ENCODE results near the gene MAMSTR. TPM values are rescaled to one million over a fixed set of nuclear protein-coding genes. Genes with fewer than 3 reads are reported as not detected.
A peak's percentile ranks its signal among the peaks of the same experiment; 100 is the strongest.
"Not testable (repeated sequence)": the region's sequence is repeated elsewhere in the genome, so short reads cannot be mapped to it uniquely, and the experiment has no call there.

MAMSTR gene
- total RNA-seq, 1 donor from 2014 or later: 1.6 TPM

DNA sequence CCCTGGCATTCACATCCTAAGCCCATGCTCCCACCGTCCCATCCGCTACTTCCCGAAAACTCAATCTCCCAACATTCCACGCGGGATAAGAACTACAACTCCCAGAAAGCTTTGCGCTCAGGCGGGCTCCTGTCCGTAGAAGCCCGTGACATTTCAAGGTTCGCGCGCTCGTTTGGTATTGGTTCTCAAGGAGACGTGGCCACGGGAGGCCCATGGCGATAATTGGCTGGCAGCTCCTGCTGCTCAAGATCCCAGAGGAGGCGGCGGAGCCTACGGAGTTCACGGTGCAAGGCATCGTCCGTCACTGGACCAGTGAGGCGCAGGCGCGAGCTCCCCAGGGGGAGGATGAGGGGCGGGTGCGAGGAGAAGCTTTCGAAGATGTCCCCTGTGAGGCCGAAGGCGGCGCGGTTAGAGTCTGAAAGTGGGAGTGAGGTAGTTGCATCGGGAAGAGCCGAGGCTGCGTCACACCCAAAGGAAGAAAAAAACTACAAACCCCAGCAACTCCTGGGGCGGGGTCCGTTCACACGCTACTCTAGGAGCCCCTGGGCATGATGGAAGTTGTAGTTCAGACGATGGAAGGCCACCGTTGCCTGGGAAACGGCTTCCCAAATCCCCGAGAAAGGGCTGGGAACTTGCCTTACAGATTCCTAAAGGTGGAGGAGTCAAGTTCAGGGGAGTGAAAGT, 1.2 kb upstream of the MAMSTR start:
- peak; percentile 99 for DNase-seq (ENCODE audit: low spot score)

DNA sequence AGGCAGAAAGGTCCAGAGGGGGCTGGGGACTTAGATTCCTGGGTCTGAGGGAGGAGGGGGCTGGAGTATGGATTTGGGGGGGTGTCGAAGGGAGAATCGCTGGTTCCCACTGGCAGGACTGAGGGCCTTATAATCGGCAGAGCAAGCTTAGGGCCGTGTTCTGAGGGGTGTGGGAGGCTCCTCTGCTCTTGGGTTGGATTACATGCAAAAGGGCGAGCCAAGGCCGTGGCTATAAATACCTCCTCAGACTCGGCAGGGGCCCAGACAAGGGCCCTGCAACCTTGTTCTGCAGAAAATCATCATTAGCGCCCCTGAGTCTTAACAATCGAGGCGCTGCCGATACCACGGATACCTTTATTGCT, 707 bp upstream of the MAMSTR start:
- DNase-seq (ENCODE audit: low spot score): no peak

DNA sequence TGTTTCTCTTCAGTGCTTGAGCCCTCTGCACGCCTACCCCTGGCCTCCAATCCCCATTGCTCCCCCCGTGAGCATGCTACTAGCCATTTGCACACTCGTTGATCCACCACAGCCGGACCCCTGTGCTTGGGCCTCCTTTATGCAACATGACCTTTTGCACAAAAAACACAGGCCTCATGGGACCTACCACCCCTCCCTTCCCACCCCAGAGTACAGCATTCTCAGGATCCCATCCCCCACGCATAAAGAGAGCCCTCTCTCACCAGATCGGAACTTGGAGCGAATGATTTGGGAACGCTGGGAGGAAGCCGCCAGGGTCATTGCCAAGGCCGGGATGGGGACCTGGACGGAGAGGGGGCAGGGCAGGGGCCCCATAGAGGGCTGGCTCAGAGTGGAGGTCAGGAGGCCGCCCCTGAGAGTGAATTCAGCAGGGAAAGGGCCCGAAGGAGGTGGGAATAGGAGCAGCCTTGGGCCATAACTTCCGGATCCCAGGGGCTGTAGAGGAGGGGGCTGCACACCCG, 754 bp downstream of the MAMSTR start:
- no peak for DNase-seq (ENCODE audit: low spot score)

DNA sequence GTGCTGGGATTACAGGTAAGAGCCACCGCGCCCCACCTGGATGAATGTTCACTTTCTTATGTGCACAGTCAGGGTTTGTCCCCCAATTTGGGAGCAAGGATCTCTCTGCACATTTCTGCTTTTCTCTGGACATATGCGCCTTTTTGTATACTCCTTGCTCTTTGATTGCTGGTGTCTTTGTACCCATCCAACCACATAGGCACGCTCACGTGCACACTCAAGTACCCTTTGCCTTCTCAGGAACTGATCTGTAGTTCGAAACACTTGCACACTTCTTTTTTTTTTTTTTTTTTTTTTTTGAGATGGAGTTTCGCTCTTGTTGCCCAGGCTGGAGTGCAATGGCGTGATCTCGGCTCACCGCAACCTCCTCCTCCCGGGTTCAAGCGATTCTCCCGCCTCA, 1.4 kb downstream of the MAMSTR start:
- DNase-seq (ENCODE audit: low spot score): not testable (repeated sequence)

DNA sequence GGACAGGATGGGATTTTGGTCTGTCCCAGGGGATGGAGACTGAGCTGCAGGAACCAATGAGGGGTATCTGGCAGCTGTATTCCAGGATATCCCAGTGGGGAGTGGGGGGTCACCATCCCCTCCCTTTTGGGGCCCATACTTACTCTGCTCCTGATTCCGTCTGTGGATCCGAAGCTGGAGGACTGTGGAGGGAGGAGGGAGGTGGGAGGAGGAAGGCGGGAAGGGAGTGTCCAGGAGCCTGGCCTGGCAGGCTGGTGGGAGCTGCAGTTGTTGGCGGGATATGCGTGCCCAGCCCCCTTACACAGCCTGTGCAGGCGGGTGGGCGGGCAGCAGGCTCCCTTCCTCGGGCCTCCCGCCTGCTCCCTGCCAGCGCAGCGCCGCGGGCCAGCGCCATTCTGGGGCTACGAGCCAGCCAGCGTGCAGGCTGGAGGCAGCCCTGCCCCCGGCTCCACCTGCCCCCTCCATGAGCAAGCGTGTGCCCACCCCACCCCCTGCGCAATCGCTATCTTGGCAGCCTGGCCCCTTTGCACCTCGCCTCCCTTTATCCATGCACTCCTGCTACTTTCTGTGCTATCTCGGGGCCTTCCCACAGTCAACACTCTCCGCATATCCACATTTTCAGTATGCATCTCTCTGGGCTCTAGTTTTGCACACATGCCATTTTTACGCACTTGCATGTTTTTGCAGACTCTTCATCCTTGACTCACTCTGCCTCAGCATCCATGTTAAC, 2.8 kb downstream of the MAMSTR start:
- no peak for DNase-seq (ENCODE audit: low spot score)

DNA sequence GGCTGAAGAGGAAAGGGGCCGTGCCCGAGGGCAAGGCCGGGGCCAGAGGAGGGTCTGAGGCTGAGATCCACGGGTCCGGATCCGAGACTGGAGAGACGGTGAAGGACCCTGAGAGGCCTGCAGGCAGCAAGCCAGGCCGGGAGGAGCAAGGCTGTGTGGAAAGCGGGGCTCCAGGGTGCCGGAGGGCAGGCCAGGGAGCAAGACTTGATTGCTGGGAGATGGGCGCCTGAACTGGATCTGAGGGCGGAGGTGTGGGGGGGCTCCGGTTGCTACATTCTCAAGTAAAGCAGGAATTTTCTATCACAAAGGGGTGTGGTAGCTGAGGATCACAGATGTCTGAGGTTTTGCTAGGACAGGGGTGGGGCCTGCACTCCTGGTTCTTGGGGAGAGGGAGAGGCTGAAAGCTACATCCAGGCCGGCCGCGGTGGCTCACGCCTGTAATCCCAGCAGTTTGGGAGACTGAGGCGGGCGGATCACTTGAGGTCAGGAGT, 3.8 kb downstream of the MAMSTR start:
- no peak for DNase-seq (ENCODE audit: low spot score)

DNA sequence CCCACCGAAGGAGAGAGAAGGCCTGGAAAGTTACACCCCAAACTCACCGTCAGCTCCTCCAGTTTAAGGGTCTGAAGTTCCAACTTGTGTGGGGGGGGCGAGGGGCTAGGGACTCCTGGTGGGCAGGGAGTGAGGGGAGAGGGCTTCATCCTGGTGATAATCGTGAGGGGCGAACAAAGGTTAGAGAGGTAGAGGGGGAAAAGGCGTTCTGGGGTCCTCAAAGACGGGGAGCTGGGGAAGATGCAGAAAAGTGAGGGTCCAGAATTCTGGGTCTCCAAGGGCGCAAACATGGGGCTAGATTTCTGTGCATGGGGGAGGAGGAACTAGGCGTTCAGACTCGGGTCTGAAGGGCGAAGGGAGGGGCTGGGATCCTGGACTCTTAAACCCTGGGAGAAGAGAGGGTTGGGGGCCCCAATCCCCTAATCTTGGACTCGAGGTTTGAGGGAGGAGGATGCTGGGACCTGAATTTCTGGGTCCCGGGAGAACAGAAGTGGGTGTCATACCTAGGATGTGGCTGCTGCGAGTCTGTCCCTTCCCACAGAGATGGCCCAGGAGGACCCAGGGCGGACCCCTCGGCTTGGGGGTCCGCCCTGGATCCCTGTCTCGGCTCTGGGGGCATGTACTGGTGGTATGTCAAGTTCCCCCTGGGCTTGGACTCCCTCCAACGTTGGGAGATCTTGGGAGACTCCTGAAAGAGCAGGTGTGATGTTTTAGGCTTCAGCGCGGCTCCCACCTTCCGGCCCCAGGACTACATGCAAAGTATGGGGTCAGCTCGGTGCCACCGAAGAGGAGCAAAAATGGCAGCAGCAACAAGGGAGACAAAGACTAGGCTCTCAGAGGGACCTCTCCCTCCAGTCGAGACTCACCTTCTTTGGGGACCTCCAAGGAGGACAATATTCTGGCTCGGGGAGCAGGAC, 4.5 kb downstream of the MAMSTR start:
- no peak for DNase-seq (ENCODE audit: low spot score)

DNA sequence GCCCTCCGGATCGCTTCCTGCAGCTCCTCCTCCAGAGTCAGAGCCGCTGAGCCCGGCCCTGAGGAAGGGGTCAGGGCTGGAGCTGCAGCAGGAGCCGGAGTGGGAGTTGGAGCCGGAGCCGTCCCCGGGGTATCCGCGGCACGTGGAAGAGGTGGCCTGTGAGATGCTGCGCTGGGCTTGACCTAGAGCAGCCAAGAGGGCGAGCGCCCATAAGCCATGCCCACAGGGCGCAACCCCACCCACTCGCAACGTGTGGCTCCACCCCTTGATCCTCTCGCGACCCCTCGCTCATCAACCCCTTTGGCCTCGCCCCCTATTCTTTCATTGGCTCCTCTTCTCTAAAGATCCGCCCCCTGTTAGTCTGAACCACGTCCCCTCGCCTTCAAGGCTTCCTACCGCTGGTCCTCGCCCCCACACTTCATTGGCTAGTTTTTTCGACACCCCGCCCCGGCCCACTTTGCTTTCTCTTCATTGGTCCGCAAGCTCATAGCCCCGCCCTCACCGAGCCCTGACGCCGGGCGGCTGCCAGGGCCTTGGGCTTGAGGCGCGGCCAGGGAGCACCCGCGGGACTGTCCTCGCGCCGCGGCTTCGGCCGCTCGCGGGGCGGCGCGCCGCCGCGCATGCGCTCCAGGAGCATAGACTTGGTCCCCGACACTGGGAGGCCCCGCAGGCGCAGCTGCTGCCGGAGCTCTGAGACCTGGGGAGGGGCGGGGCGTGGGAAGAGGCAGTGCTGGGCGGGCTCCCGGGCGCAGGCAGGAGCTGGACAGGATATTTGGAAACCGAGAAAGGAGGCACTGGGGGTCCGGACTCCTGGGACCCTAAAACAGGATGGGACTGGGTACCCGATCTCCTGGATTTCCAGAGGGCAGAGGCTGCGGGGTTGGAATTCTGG, 5.4 kb downstream of the MAMSTR start:
- peak; percentile 99 for DNase-seq (ENCODE audit: low spot score)

DNA sequence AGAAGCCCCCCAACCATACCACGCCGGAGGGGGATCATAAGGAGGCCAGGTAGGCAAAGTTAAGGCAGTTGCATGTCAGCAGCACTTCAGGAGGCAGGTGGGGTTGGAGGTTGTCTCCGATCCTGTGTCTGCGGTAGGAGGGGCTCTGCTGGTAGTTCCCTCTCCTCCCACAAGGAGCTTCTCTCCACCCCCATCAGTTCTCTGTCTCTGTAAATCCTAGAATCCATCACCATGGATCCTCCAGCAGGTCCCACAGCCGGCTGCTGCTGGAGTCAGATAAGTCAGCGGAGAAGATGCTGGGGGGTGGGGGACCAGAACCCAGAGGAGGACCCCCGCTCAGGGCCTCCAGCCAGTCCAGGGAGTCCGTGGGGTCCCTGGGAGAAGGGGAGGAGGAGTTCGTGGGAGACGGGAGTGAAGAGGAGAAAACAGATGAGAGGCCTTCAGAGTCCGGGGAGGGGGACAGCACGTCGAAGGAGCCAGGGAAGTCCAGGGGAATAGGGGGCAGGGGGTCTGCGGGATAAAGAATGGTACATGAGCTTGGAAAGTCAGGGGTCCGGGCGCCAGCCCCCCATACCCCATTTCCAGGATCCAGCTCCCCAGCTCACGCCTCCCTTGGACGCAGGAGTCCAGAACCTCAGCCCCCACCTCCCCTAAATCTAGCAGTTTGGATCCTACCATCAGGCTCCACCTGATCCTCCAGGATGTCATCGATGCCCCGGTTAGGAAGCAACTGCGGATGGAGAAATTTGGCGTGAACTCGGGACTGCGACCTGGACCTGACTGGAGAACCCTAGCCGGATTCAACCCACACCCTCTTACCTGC, 6.3 kb downstream of the MAMSTR start:
- DNase-seq (ENCODE audit: low spot score): no peak

DNA sequence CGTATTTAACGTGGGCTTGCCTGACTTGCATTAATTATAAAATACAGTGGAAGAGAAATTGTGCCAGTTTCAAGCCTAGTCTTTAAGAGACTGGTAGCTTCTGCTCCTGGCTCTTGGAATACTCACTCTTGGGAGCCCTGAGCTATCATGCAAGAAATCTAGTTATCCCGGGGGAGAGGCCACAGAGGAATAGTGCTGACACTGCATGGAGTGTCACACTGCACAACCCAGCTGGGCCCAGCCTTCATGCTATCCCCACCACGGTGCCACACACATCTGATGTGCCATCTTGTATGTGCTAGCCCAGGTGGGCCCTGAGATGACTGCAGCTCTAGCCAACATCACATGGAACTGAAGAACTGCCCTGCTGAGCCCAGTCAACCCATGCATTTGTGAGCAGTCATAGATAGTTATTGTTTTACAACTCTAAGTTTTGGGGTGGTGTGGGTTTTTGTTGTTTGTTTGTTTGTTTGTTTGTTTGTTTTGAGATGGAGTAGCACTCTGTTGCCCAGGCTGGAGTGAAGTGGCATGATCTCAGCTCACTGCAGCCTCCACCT, 8.3 kb downstream of the MAMSTR start:
- no peak for DNase-seq (ENCODE audit: low spot score)

DNA sequence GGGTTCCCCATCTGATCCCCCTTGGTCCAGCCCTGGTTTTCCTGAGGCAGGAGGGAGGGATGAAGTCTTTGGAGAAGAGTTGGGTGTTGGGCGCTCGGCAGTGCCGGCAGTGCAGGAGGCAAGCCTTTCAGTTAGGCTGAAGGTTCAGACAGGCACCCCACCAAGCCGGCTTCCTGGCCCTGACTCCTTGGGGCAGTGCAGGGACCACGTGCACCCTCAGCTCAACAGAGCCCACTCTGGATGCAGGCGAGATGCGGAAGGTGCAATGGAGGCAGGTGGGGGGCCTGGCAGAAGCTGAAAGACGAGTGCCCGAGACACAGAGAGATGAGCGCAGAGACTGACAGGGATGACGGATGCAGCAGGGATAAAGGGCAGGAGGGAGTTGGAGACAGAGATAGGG, 11.1 kb downstream of the MAMSTR start:
- DNase-seq (ENCODE audit: low spot score): no peak

DNA sequence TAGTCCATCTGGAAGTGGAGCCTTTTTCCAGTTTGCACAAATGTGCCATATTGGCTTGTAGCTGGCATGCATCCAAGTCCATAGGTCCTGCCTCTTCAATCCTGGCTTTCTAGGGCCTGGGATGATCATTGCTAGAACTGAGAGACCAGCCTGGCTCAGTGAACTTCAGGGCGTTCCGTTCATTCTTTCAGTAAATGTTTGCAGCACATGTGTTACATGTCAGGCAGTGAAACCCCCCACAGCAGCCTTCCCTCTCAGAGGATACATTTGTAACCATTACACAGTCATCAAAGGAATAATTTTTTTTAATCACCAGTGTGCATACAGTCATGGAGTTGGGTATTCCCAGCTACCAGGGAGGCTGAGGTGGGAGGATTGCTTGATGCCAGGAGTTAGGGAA, 14.1 kb downstream of the MAMSTR start:
- no peak for DNase-seq (ENCODE audit: low spot score)

DNA sequence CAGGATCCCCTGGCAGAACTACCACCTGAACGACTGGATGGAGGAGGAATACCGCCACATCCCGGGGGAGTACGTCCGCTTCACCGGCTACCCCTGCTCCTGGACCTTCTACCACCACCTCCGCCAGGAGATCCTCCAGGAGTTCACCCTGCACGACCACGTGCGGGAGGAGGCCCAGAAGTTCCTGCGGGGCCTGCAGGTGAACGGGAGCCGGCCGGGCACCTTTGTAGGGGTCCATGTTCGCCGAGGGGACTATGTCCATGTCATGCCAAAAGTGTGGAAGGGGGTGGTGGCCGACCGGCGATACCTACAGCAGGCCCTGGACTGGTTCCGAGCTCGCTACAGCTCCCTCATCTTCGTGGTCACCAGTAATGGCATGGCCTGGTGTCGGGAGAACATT, 16.2 kb downstream of the MAMSTR start:
- no peak for DNase-seq (ENCODE audit: low spot score)

DNA sequence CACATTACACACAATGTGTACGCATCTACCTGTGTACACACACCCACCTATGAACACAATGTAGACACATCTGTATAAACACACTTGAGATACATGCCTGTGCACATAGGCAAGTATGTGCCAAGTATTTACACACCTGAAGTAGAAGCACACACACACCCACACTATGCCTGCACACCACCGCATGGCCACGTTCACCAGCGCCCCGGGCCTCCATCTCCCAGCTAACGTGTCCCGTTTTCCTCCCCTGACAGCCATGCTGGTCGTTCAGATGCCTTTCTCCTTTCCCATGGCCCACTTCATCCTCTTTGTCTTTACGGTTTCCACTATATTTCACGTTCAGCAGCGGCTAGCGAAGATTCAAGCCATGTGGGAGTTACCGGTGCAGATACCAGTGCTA, 16.8 kb downstream of the MAMSTR start:
- DNase-seq (ENCODE audit: low spot score): no peak

DNA sequence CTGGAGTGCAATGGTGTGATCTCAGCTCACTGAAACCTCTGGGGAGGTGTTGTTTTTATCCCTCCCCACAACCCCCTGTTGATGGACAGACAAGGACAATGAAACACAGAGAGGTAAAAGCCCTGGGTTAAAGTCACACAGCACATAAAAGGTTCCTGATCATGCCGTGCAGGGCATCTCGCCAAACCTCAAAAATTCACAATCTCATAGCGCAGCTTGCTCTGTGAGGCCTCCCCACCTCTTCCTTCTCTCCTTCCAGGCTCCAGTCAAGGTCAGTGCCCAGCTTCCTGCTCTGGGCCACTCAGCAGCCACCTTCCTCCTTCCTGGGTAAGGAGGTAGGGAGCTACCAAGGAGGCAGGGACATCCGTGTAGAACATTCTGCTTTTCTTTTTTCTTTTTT, 21.5 kb downstream of the MAMSTR start:
- peak; percentile 69 for DNase-seq (ENCODE audit: low spot score)

DNA sequence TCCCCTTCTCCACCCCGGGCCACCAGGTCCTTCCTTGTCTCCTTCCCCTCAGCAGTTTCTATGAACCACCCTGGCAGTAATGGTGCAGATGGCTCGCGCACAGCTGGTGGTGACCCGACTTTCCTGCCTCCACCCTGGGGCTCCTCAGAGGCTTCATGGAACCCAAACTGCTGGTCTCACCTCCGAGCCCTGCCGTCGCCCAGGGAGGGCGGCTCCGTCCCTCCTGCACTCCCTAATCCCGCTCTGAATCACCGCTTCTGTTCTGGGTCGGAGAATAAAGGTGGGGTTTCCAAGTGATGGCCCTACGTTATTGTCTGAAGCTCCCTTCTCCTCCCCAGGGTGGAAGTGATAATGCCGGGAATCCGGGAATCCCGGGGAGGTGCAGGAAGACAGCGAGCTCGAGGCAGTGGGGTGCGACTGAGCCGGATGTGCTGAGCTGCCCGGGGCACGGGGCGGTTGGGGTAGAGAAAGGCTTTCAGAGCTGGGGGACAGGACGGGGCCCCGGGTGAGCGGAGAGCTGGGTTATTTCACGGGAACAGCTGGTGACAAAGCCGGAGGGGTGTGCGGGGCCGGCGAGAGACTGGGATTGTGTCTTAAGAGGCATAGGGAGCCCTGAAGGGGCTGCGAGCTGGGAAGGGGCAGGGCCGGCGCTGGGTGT, 23.0 kb downstream of the MAMSTR start:
- no peak for DNase-seq (ENCODE audit: low spot score)

DNA sequence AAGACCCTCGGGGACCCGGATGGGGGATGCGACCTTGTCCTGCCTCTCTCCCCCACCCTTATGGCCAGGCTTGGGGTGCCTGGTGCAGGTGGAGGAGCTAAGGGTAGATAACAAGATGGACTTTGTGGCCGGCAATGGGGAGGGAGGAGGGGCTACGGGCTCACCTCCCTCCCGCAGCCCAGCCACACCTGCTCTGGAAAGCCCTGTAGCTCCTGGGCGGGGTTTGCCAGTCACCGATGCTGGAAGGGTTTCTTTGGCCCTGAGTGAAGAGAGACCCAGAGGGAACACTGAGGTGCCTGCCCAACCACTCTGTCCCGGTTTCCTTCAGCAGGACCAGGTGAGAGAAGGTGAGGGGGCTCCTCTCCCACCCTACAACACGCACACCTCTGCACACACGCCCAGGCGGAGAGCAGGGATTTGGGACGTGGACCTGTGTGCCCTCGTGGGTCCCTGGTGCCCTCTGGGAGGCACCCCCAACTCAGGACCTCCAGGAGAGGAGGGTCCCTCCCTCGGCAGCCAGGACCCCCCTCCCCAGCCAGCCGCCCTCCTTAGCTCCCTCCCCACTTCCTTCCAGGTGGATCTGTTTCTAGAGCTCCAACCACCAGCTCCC, 23.7 kb downstream of the MAMSTR start, which contains the start of gene FUT2:
Gene FUT2, plus strand, starts transcription at position 229 of the 610 bp plus-strand sequence. CDS start 6,986 bp downstream, outside the sequence.
- peak; percentile 80 for DNase-seq (ENCODE audit: low spot score)

DNA sequence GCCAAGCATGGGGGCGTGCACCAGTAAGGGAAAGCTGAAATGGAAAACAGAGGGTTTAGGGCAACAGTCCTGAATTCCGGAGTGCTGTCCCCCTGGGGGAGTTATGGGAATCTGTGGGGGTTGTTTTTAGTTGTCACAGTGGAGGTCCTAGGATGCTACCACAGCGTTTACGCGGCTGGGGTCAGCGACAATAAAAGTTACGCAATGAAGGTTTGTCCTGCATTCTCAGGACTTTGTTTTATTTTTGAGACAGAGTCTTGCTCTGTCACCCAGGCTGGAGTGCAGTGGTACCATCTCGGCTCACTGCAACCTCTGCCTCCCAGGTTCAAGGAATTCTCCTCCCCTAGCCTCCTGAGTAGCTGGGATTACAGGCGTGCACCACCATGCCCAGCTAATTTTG, 25.9 kb downstream of the MAMSTR start:
- DNase-seq (ENCODE audit: low spot score): not testable (repeated sequence)

DNA sequence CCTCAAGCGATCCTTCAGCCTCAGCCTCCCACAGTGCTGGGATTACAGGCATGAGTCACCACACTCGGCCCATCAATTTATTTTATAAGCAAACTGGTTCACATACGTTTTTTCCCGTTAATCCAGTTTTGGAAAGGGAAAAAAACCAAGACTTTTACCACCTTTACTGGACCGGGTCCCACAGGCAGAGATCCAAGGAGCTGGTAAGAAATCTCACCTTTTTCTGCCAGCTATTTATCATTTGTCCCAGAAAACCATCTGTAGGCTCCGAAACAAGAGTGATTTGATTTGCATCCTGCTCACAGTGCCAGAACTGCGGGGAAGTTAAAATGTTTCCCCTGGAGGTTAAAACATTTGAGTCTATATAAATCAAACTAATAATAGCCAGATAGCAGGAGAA, 30.1 kb downstream of the MAMSTR start:
- DNase-seq (ENCODE audit: low spot score): no peak
